ENCODE measurements around the gene FZR1. TPM values are rescaled to one million over a fixed set of nuclear protein-coding genes. Genes with fewer than 3 reads are reported as not detected.

Gene FZR1
- total and polyA plus RNA-seq, 2 experiments from 2014 or later, result 48.6 to 68.5 TPM

GRCh38 chr19:3539756-3540118, 33.6 kb downstream of the FZR1 start:
- H3K27ac ChIP-seq, result peak overlapping the region; percentile 51

GRCh38 chr19:3543150-3544057, 37.3 kb downstream of the FZR1 start:
- no peak overlapping the region for H3K4me3 ChIP-seq
- no peaks in the 10 kb centered on the region for H3K36me3 ChIP-seq
- H3K9me3 ChIP-seq (ENCODE audit: low read depth), result no peaks in the 10 kb centered on the region
- H3K27ac ChIP-seq, result no peak overlapping the region
- no peak for TF ChIP-seq CTCF (IDR thresholded peaks at IDR 0.05; ENCODE audit: low read depth, low read length)
- no peaks in the 10 kb centered on the region for H3K27me3 ChIP-seq
- no peak for DNase-seq (ENCODE audit: low read depth in 1 of 2, low spot score in 1 of 2)
- H3K4me1 ChIP-seq (ENCODE audit: low read depth), result no peaks in the 10 kb centered on the region

More at GRCh38 chr19:3539756-3540118, 33.6 kb downstream of the FZR1 start:
- no peak overlapping the region for H3K4me3 ChIP-seq
- H3K27me3 ChIP-seq, result no peaks in the 10 kb centered on the region
- no peak for DNase-seq (ENCODE audit: low read depth in 1 of 2, low spot score in 1 of 2)
- TF ChIP-seq CTCF (IDR thresholded peaks at IDR 0.05; ENCODE audit: low read depth, low read length), result no peak
- no peaks in the 10 kb centered on the region for H3K4me1 ChIP-seq (ENCODE audit: low read depth)
- peaks cover 8% of the 10 kb centered on the region for H3K36me3 ChIP-seq
- no peaks in the 10 kb centered on the region for H3K9me3 ChIP-seq (ENCODE audit: low read depth)

GRCh38 chr19:3544058-3544376, 37.9 kb downstream of the FZR1 start:
- no peak for TF ChIP-seq CTCF (IDR thresholded peaks at IDR 0.05; ENCODE audit: low read depth, low read length)
- no peaks in the 10 kb centered on the region for H3K9me3 ChIP-seq (ENCODE audit: low read depth)
- no peaks in the 10 kb centered on the region for H3K27me3 ChIP-seq
- H3K36me3 ChIP-seq, result no peaks in the 10 kb centered on the region
- H3K4me1 ChIP-seq (ENCODE audit: low read depth), result no peaks in the 10 kb centered on the region
- H3K4me3 ChIP-seq, result no peak overlapping the region
- no peak for DNase-seq (ENCODE audit: low read depth in 1 of 2, low spot score in 1 of 2)
- no peak overlapping the region for H3K27ac ChIP-seq

- Histone ChIP-seq H3K4me3 (no peak overlapping the region), H3K27ac (no peak overlapping the region), H3K9me3 (ENCODE audit: low read depth) (no peaks in the 10 kb centered on the region), H3K27me3 (no peaks in the 10 kb centered on the region), H3K4me1 (ENCODE audit: low read depth) (no peaks in the 10 kb centered on the region), H3K36me3 (no peaks in the 10 kb centered on the region)
- TF ChIP-seq CTCF (IDR thresholded peaks at IDR 0.05; ENCODE audit: low read depth, low read length), result peak; percentile 89
- DNase-seq (ENCODE audit: low read depth in 1 of 2, low spot score in 1 of 2), result peak; percentile 55 to 58
Measured at GRCh38 chr19:3544742-3545668, 38.9 kb downstream of the FZR1 start.

GRCh38 chr19:3545669-3546034, 39.5 kb downstream of the FZR1 start:
- no peaks in the 10 kb centered on the region for H3K27me3 ChIP-seq
- H3K27ac ChIP-seq, result no peak overlapping the region
- no peaks in the 10 kb centered on the region for H3K9me3 ChIP-seq (ENCODE audit: low read depth)
- no peak overlapping the region for H3K4me3 ChIP-seq
- DNase-seq (ENCODE audit: low read depth in 1 of 2, low spot score in 1 of 2), result no peak
- no peaks in the 10 kb centered on the region for H3K4me1 ChIP-seq (ENCODE audit: low read depth)
- H3K36me3 ChIP-seq, result no peaks in the 10 kb centered on the region
- TF ChIP-seq CTCF (IDR thresholded peaks at IDR 0.05; ENCODE audit: low read depth, low read length), result no peak

Data from cardiac muscle cell (in vitro differentiated cells and primary cell).